GM12875 (cell line): ENCODE data around the gene SORCS1.

Source experiments
- H3K4me3 ChIP-seq: one replicate; pipeline ENCODE4 v1.5.1; 2011; ENCODE audit warnings: low read depth, low read length, control low read depth
- CTCF ChIP-seq: IDR thresholded peaks from 2 replicates; pipeline ENCODE4 v1.5.1; 2011; ENCODE audit warnings: low read depth, mild to moderate bottlenecking, control low read depth, inconsistent platforms, low read length, moderate library complexity, borderline replicate concordance; ENCODE audit not compliant: insufficient read depth

Gene SORCS1

GRCh38 chr10:106992055-106992454 is 172.5 kb downstream of the SORCS1 start:
- no peak for TF ChIP-seq CTCF
- no peak overlapping the region for H3K4me3 ChIP-seq

- no peak overlapping the region for H3K4me3 ChIP-seq
- no peak for TF ChIP-seq CTCF
Observed at GRCh38 chr10:106991091-106991490, 173.4 kb downstream of the SORCS1 start.

GRCh38 chr10:106987362-106987761 is 177.1 kb downstream of the SORCS1 start:
- TF ChIP-seq CTCF: no peak
- H3K4me3 ChIP-seq: no peak overlapping the region

GRCh38 chr10:106982268-106982667 is 182.2 kb downstream of the SORCS1 start:
- H3K4me3 ChIP-seq: no peak overlapping the region
- TF ChIP-seq CTCF: no peak

DNA sequence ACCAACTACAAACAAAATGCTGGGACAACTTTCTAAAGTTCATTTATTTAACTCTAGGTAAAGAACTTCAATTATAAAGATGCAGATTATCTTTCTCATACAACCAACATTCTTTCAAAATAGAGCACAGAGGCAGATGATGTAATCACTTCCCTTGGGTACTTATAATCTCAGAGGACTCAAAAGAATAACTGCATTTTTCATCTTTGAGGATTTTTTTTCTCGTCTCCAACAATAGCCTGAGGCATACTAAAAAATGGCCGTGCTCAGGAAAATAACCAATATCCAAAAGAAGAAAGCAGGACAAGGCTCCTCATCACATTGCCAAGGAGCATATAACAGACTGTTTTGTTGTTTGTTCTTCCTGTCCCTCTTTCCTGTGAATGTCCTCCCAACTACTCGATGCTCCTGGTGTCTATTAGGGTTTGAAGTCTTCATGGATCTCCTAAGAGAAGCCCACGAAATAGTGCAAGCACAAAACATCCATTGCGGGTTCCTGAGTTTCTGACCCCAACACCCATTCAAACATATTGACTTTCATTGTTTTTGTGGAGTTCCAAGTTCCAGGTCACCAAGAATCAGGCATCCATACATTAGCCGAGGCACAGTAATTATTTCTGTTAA is 182.9 kb downstream of the SORCS1 start:
- no peak for TF ChIP-seq CTCF

DNA sequence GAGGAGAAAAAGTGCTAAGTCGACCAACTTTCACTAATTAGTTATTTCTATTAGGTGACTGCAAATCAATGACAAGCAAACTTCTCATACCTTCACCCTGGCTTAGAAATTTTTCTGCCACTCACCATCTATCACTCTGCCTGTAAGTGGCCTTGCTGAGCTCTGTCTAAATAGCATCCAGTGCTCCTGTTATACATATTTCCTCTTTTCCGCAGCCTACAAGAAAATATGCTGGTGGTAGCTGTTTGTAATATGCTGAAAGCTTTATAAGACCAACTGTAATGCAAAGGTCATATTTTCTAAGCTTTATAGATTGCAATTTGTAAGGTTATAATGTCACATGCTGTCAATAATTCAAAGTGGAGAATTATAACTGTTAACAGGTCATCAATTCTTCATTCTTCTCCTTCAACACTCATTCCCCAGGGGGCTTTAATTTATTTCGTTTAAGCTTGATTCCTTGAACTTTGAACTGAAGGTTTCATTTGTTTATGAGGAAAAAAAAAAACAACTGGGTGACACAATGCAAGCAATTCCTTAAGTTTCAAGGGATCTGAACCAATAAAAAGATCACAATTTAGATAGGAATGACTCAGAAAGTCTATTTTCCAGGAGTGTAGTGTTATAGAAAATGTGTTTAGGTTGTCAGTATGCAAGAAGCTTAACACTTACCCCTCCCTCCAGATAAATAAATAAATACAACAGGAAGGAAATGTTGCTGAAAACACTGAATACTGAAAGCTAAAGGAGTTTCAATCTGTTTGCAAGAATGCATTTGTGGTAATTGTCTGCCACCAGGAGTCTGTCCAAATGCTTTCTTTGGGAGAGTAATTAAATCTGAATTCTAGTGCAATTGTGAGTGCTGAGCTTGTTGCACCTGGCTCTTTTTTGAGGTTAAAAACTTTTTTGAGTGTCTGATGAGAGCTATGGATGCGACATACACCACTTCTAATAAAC is 183.7 kb downstream of the SORCS1 start:
- H3K4me3 ChIP-seq: no peak overlapping the region
- no peak for TF ChIP-seq CTCF

More for the DNA sequence above, 182.9 kb downstream of the SORCS1 start:
- no peak overlapping the region for H3K4me3 ChIP-seq
